GM23248 (cell line): Measurements from ENCODE around the gene ENOX1.

Experiments
- EZH2 ChIP-seq: fragments of 200-600 bp; sonication (generic); IDR thresholded peaks from 2 replicates; pipeline ENCODE4 v1.6.1; 2018; ENCODE audit warnings: antibody characterized with exemption, mild to moderate bottlenecking; ENCODE audit not compliant: insufficient read depth, poor library complexity, severe bottlenecking
- EZH2phosphoT487 ChIP-seq: fragments of 200-600 bp; sonication (generic); IDR thresholded peaks from 2 replicates; pipeline ENCODE4 v1.6.1; 2018; ENCODE audit warnings: antibody characterized with exemption, moderate library complexity, mild to moderate bottlenecking, low read depth; ENCODE audit not compliant: insufficient read depth

DNA sequence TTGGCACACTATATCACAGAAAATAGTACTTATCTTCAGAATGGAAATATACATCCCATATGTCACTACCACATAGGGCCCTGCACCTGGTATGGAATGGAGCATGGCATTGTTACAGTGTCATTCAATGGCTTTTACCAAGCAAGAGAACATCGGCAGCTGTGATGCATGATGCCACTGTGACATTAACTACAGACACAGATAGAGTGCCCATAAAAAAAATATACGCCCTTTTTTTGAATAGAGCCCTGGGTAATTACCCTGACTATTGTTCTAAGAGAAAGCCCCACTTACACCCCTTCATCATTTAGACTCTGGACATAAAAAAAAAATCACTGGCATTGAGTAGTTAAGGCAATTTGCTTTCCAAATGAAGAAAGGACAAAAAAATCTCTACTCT is 443.1 kb downstream of the ENOX1 start:
- TF ChIP-seq EZH2phosphoT487 (no peak), EZH2 (no peak)
